GM12801 (cell line): Measurements from ENCODE around the gene MTHFD2L.

Source experiments
- CTCF ChIP-seq: IDR thresholded peaks from one replicate; pipeline ENCODE4 v1.5.1; 2011; ENCODE audit warnings: control low read depth; ENCODE audit not compliant: insufficient read length; ENCODE audit errors: extremely low read depth

The MTHFD2L gene

GRCh38 chr4:74314944-74315343, 157.0 kb downstream of the MTHFD2L start:
- no peak for TF ChIP-seq CTCF

GRCh38 chr4:74315376-74315775, 157.5 kb downstream of the MTHFD2L start:
- TF ChIP-seq CTCF: no peak

GRCh38 chr4:74316397-74316796, 158.5 kb downstream of the MTHFD2L start:
- no peak for TF ChIP-seq CTCF

GRCh38 chr4:74317616-74318246, 159.8 kb downstream of the MTHFD2L start:
- no peak for TF ChIP-seq CTCF

- TF ChIP-seq CTCF: no peak
Measured at GRCh38 chr4:74318276-74318675, 160.4 kb downstream of the MTHFD2L start.

GRCh38 chr4:74319470-74319869, 161.6 kb downstream of the MTHFD2L start:
- no peak for TF ChIP-seq CTCF

GRCh38 chr4:74320559-74321118, 162.7 kb downstream of the MTHFD2L start:
- TF ChIP-seq CTCF: no peak
